ENCODE results near the gene SOHLH1. TPM values are rescaled to one million over a fixed set of nuclear protein-coding genes. Genes with fewer than 3 reads are reported as not detected.

SOHLH1 gene
- total RNA-seq, 1 donor from 2014 or later: not detected

GRCh38 chr9:135739271-135740220, 40.3 kb upstream of the SOHLH1 start:
- H3K27ac ChIP-seq: no peak overlapping the region
- no peak for DNase-seq (ENCODE audit: low spot score in 2 of 2)
- H3K4me3 ChIP-seq: no peak overlapping the region
- H3K4me1 ChIP-seq: no peaks in the 10 kb centered on the region
- H3K36me3 ChIP-seq: no peaks in the 10 kb centered on the region
- H3K27me3 ChIP-seq: no peaks in the 10 kb centered on the region
- intact Hi-C loops (cut with DNase I): no loop called here
- no peak for TF ChIP-seq CTCF (IDR thresholded peaks at IDR 0.05)
- H3K9me3 ChIP-seq: no peaks in the 10 kb centered on the region

- Histone ChIP-seq H3K4me3 (no peak overlapping the region), H3K4me1 (no peaks in the 10 kb centered on the region), H3K27me3 (no peaks in the 10 kb centered on the region), H3K27ac (no peak overlapping the region), H3K9me3 (no peaks in the 10 kb centered on the region), H3K36me3 (no peaks in the 10 kb centered on the region)
- TF ChIP-seq CTCF (IDR thresholded peaks at IDR 0.05): no peak
- intact Hi-C loops (cut with DNase I): no loop called here
- no peak for DNase-seq (ENCODE audit: low spot score in 2 of 2)
These were observed 38.7 kb upstream of the SOHLH1 start for GRCh38 chr9:135737840-135738521.

GRCh38 chr9:135736979-135737839, 37.9 kb upstream of the SOHLH1 start:
- H3K36me3 ChIP-seq: no peaks in the 10 kb centered on the region
- no peak for TF ChIP-seq CTCF (IDR thresholded peaks at IDR 0.05)
- H3K4me3 ChIP-seq: no peak overlapping the region
- H3K27ac ChIP-seq: no peak overlapping the region
- intact Hi-C loops (cut with DNase I): no loop called here
- no peaks in the 10 kb centered on the region for H3K4me1 ChIP-seq
- no peaks in the 10 kb centered on the region for H3K27me3 ChIP-seq
- no peaks in the 10 kb centered on the region for H3K9me3 ChIP-seq
- DNase-seq (ENCODE audit: low spot score in 2 of 2): no peak

- peaks cover 0 to 3% of the 10 kb centered on the region in 2 donors for H3K9me3 ChIP-seq
- intact Hi-C loops (cut with DNase I): no loop called here
These were observed 37.1 kb upstream of the SOHLH1 start for GRCh38 chr9:135736272-135736978.

More at GRCh38 chr9:135736272-135736978, 37.1 kb upstream of the SOHLH1 start:
- H3K27ac ChIP-seq: no peak overlapping the region
- H3K4me1 ChIP-seq: no peaks in the 10 kb centered on the region
- TF ChIP-seq CTCF (IDR thresholded peaks at IDR 0.05): no peak
- H3K36me3 ChIP-seq: no peaks in the 10 kb centered on the region
- DNase-seq (ENCODE audit: low spot score in 2 of 2): no peak
- H3K27me3 ChIP-seq: no peaks in the 10 kb centered on the region
- no peak overlapping the region for H3K4me3 ChIP-seq
